ENCODE results near the gene PLEKHG4. TPM values are rescaled to one million over a fixed set of nuclear protein-coding genes. Genes with fewer than 3 reads are reported as not detected.

The PLEKHG4 gene
- total RNA-seq, 2 donors from 2014 or later, result 21.8 to 29.6 TPM

- TF ChIP-seq CTCF (IDR thresholded peaks at IDR 0.05) (no peak), POLR2A (IDR thresholded peaks at IDR 0.05) (no peak)
- 69 to 72% methylated on average over 2 of the region's 2 CpGs for WGBS, 2 donors
- Histone ChIP-seq H3K36me3 (replicated peaks in 1 of 2; ENCODE audit: insufficient read depth in 1 of 2, low read depth in 2 of 2) (no peaks in the 10 kb centered on the region), H3K4me1 (peaks cover 25% of the 10 kb centered on the region), H3K27me3 (no peaks in the 10 kb centered on the region), H3K27ac (no peak overlapping the region), H3K4me3 (no peak overlapping the region), H3K9me3 (no peaks in the 10 kb centered on the region)
- intact Hi-C loops (cut with DNase I), result no loop called here
- ATAC-seq, result no peak
- no peak for DNase-seq
Observed at GRCh38 chr16:67275321-67275720, 4.0 kb upstream of the PLEKHG4 start.

- H3K36me3 ChIP-seq (replicated peaks in 1 of 2; ENCODE audit: insufficient read depth in 1 of 2, low read depth in 2 of 2), result no peaks in the 10 kb centered on the region
- H3K4me3 ChIP-seq, result no peak overlapping the region
- peaks cover 25% of the 10 kb centered on the region for H3K4me1 ChIP-seq
- intact Hi-C loops (cut with DNase I), result no loop called here
- DNase-seq (peak in 2 of 4 donors; percentile 24 to 60), ATAC-seq (no peak)
- H3K27ac ChIP-seq, result peak overlapping the region in 2 of 4 donors; percentile 12 to 25
- 85 to 93% methylated on average over 4 of the region's 4 CpGs for WGBS, 2 donors
- no peaks in the 10 kb centered on the region for H3K27me3 ChIP-seq
- TF ChIP-seq POLR2A (IDR thresholded peaks at IDR 0.05) (no peak), CTCF (IDR thresholded peaks at IDR 0.05) (no peak)
- H3K9me3 ChIP-seq, result no peaks in the 10 kb centered on the region
Observed at GRCh38 chr16:67277294-67277998, 1.9 kb upstream of the PLEKHG4 start.

- no peak for ATAC-seq
- peak overlapping the region in 1 of 2 donors; percentile 49 for H3K4me3 ChIP-seq
- H3K9me3 ChIP-seq, result no peaks in the 10 kb centered on the region
- WGBS, 2 donors, result 40 to 71% methylated on average over 1 to 13 of the region's 13 CpGs
- H3K36me3 ChIP-seq (replicated peaks in 1 of 2; ENCODE audit: insufficient read depth in 1 of 2, low read depth in 2 of 2), result no peaks in the 10 kb centered on the region
- no peaks in the 10 kb centered on the region for H3K27me3 ChIP-seq
- H3K27ac ChIP-seq, result peak overlapping the region in 2 of 4 donors; percentile 12 to 25
- peaks cover 25% of the 10 kb centered on the region for H3K4me1 ChIP-seq
- intact Hi-C loops (cut with DNase I), result no loop called here
- DNase-seq, result peak in 1 of 4 donors; percentile 36
- TF ChIP-seq CTCF (IDR thresholded peaks at IDR 0.05) (no peak), POLR2A (IDR thresholded peaks at IDR 0.05) (no peak)
Observed at GRCh38 chr16:67277999-67278772, 1.1 kb upstream of the PLEKHG4 start.

- TF ChIP-seq POLR2A (IDR thresholded peaks at IDR 0.05) (no peak), CTCF (IDR thresholded peaks at IDR 0.05) (peak in 1 of 7 experiments; percentile 8)
- Histone ChIP-seq H3K4me1 (peaks cover 25% of the 10 kb centered on the region), H3K27ac (peak overlapping the region in 2 of 4 donors; percentile 20 to 52), H3K4me3 (peak overlapping the region in 1 of 2 donors; percentile 49), H3K36me3 (replicated peaks in 1 of 2; ENCODE audit: insufficient read depth in 1 of 2, low read depth in 2 of 2) (no peaks in the 10 kb centered on the region), H3K27me3 (no peaks in the 10 kb centered on the region), H3K9me3 (no peaks in the 10 kb centered on the region)
- intact Hi-C loops (cut with DNase I), result no loop called here
- no peak for ATAC-seq
- DNase-seq, result peak; percentile 24 to 32 (median 28)
- 4 to 14% methylated on average over 2 to 8 of the region's 42 CpGs for WGBS, 2 donors
Observed at GRCh38 chr16:67278773-67279295, 498 bp upstream of the PLEKHG4 start.
